GM10847 (cell line): Measurements from ENCODE around the gene USP37.

Source experiments
- POLR2A ChIP-seq: IDR thresholded peaks from 2 replicates; pipeline ENCODE4 v1.6.1; 2011; ENCODE audit not compliant: insufficient read length; ENCODE audit errors: extremely low read depth

The USP37 gene

GRCh38 chr2:218568190-218569037 is at the start of gene USP37, which contains the start of gene CNOT9:
USP37 (minus strand) TSS chr2:218568351; CDS start chr2:218558653, 9,698 bp downstream.
CNOT9 (plus strand) TSS chr2:218568839; CDS start chr2:218568955, 116 bp downstream.
- peak; percentile 58 for TF ChIP-seq POLR2A

- no peak for TF ChIP-seq POLR2A
Observed at GRCh38 chr2:218615868-218616315, 47.7 kb upstream of the USP37 start.

- TF ChIP-seq POLR2A = no peak
Observed at GRCh38 chr2:218607436-218608115, 39.4 kb upstream of the USP37 start, which contains the start of gene PLCD4. PLCD4 (plus strand) TSS chr2:218607899; CDS start chr2:218615740, 7,841 bp downstream.

GRCh38 chr2:218605432-218605831 is 37.3 kb upstream of the USP37 start:
- no peak for TF ChIP-seq POLR2A

- TF ChIP-seq POLR2A = no peak
Observed at GRCh38 chr2:218585541-218585940, 17.4 kb upstream of the USP37 start.

- no peak for TF ChIP-seq POLR2A
Observed at GRCh38 chr2:218583983-218584850, 16.1 kb upstream of the USP37 start.

- no peak for TF ChIP-seq POLR2A
Observed at GRCh38 chr2:218582076-218582475, 13.9 kb upstream of the USP37 start.

- no peak for TF ChIP-seq POLR2A
Observed at GRCh38 chr2:218578272-218578877, 10.2 kb upstream of the USP37 start.

- TF ChIP-seq POLR2A = no peak
Observed at GRCh38 chr2:218577482-218578220, 9.5 kb upstream of the USP37 start.

- no peak for TF ChIP-seq POLR2A
Observed at GRCh38 chr2:218576854-218577253, 8.7 kb upstream of the USP37 start.

- TF ChIP-seq POLR2A = no peak
Observed at GRCh38 chr2:218570850-218571249, 2.7 kb upstream of the USP37 start.

- no peak for TF ChIP-seq POLR2A
Observed at GRCh38 chr2:218569661-218570500, 1.7 kb upstream of the USP37 start.

- TF ChIP-seq POLR2A = peak; percentile 4
Observed at GRCh38 chr2:218569038-218569431, 884 bp upstream of the USP37 start.
